Measurements from ENCODE around the gene SCYL2. TPM values are rescaled to one million over a fixed set of nuclear protein-coding genes. Genes with fewer than 3 reads are reported as not detected.

Gene SCYL2
- polyA plus RNA-seq, 1 donor (not counting 4 experiments of a cell fraction or from before 2014, with no cell fraction given): 31.5 TPM

- Histone ChIP-seq H2AFZ (ENCODE audit: control insufficient read depth, low read length) (no peak overlapping the region), H3K36me3 (ENCODE audit: control insufficient read depth in 2 of 2, extremely low read depth in 1 of 2, insufficient read depth in 2 of 2, low read length in 2 of 2) (no peaks in the 10 kb centered on the region), H4K20me1 (ENCODE audit: control insufficient read depth, extremely low read depth, insufficient read depth, low read length) (no peaks in the 10 kb centered on the region), H3K9ac (ENCODE audit: control insufficient read depth, extremely low read depth, insufficient read depth, low read length) (no peak overlapping the region), H3K4me3 (ENCODE audit: control insufficient read depth in 2 of 3, extremely low read depth in 1 of 3, insufficient read depth in 2 of 3, low read depth in 1 of 3, low read length in 3 of 3) (no peak overlapping the region), H3K27me3 (ENCODE audit: control insufficient read depth, extremely low read depth, insufficient read depth, low read length) (no peaks in the 10 kb centered on the region), H3K4me2 (ENCODE audit: control insufficient read depth, extremely low read depth, insufficient read depth, low read depth, low read length) (no peak overlapping the region), H3K4me1 (ENCODE audit: control insufficient read depth, extremely low read depth, insufficient read depth, low read length) (no peaks in the 10 kb centered on the region), H3K9me3 (ENCODE audit: control insufficient read depth, low read depth, low read length) (no peaks in the 10 kb centered on the region), H3K27ac (ENCODE audit: control insufficient read depth, insufficient read depth, low read length) (no peak overlapping the region), H3K9me1 (ENCODE audit: control insufficient read depth, extremely low read depth, insufficient read depth, low read length) (no peaks in the 10 kb centered on the region), H3K79me2 (ENCODE audit: control insufficient read depth, insufficient read depth, low read length) (no peaks in the 10 kb centered on the region)
- FAIRE-seq (no peak), DNase-seq (ENCODE audit: low read depth, low spot score) (no peak)
- dilution Hi-C loops (cut with MboI; ENCODE audit: extremely low pct_ligation_motif_present, low sequenced_read_pairs): no loop called here
- TF ChIP-seq CTCF (optimal IDR thresholded peaks at IDR 0.05 in 1 of 3, IDR thresholded peaks at IDR 0.05 in 1 of 3, conservative IDR thresholded peaks at IDR 0.05 in 1 of 3; ENCODE audit: extremely low read depth in 1 of 3, insufficient read depth in 2 of 3, low read length in 3 of 3) (no peak), EZH2 (IDR thresholded peaks at IDR 0.05; ENCODE audit: low read length) (no peak)
Observed at GRCh38 chr12:100381379-100381778, 114.4 kb downstream of the SCYL2 start.

GRCh38 chr12:100382338-100382737 is 115.4 kb downstream of the SCYL2 start:
- no peak overlapping the region for H3K9ac ChIP-seq (ENCODE audit: control insufficient read depth, extremely low read depth, insufficient read depth, low read length)
- no peaks in the 10 kb centered on the region for H4K20me1 ChIP-seq (ENCODE audit: control insufficient read depth, extremely low read depth, insufficient read depth, low read length)
- DNase-seq (ENCODE audit: low read depth, low spot score) (no peak), FAIRE-seq (no peak)
- H3K9me3 ChIP-seq (ENCODE audit: control insufficient read depth, low read depth, low read length): no peaks in the 10 kb centered on the region
- no peaks in the 10 kb centered on the region for H3K79me2 ChIP-seq (ENCODE audit: control insufficient read depth, insufficient read depth, low read length)
- no peak overlapping the region for H3K27ac ChIP-seq (ENCODE audit: control insufficient read depth, insufficient read depth, low read length)
- TF ChIP-seq CTCF (optimal IDR thresholded peaks at IDR 0.05 in 1 of 3, IDR thresholded peaks at IDR 0.05 in 1 of 3, conservative IDR thresholded peaks at IDR 0.05 in 1 of 3; ENCODE audit: extremely low read depth in 1 of 3, insufficient read depth in 2 of 3, low read length in 3 of 3) (no peak), EZH2 (IDR thresholded peaks at IDR 0.05; ENCODE audit: low read length) (no peak)
- no peaks in the 10 kb centered on the region for H3K9me1 ChIP-seq (ENCODE audit: control insufficient read depth, extremely low read depth, insufficient read depth, low read length)
- H2AFZ ChIP-seq (ENCODE audit: control insufficient read depth, low read length): no peak overlapping the region
- no peaks in the 10 kb centered on the region for H3K4me1 ChIP-seq (ENCODE audit: control insufficient read depth, extremely low read depth, insufficient read depth, low read length)
- no peaks in the 10 kb centered on the region for H3K36me3 ChIP-seq (ENCODE audit: control insufficient read depth in 2 of 2, extremely low read depth in 1 of 2, insufficient read depth in 2 of 2, low read length in 2 of 2)
- H3K4me3 ChIP-seq (ENCODE audit: control insufficient read depth in 2 of 3, extremely low read depth in 1 of 3, insufficient read depth in 2 of 3, low read depth in 1 of 3, low read length in 3 of 3): no peak overlapping the region
- no peak overlapping the region for H3K4me2 ChIP-seq (ENCODE audit: control insufficient read depth, extremely low read depth, insufficient read depth, low read depth, low read length)
- H3K27me3 ChIP-seq (ENCODE audit: control insufficient read depth, extremely low read depth, insufficient read depth, low read length): no peaks in the 10 kb centered on the region
- dilution Hi-C loops (cut with MboI; ENCODE audit: extremely low pct_ligation_motif_present, low sequenced_read_pairs): no loop called here
